ENCODE measurements around the gene HPF1.
"Not testable (repeated sequence)": the region's sequence is repeated elsewhere in the genome, so short reads cannot be mapped to it uniquely, and the experiment has no call there.

HPF1 gene

DNA sequence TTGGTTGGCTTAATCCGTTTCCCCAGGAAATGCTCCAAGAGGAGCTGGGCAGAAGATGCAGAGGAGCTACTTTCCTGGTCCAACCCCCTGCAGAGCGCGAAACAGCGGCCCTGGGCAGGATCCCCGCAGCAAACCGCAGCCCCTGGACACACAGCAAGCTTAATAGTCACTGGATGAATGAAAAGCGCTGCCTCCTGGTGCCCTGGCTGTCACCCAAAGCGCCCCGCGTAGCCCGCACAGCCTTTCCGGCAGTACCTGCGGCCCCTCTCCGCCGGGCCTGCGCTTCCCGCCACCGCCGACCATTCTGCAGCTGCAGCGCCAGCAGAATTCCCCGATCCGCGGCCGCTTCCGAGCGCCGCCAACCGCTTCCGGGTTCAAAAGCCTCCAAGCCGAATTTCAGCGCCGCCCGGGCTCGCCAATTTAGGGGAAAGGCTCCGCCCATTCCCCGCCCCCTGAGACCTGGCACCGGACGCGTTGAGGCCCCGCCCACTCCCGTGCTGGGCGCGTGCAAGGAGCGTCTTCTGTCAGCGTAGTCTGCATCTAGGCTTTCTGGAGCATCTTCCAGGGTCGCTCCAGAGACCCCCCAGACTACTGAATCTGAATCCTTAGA is at the start of gene HPF1:
HPF1 (minus strand) TSS at position 370 of the 610 bp plus-strand sequence; CDS start at position 303, 67 bp downstream.
- DNase-seq: peak; percentile 94

DNA sequence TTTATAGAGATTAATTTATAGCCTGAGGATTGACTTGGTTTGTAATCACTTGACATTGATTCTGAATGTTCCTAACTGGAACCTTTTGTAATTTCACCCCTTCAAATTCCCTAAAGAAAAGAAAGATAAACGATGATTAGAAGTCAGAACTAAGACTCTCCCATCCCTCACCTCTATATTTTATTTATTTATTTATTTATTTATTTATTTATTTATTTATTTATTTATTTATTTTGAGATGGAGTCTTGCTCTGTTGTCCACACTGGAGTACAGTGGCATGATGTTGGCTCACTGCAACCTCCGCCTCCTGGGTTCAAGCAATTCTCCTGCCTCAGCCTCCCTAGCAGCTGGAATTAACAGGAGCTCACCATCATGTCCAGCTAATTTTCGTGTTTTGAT is 49.0 kb upstream of the HPF1 start:
- DNase-seq: not testable (repeated sequence)

DNA sequence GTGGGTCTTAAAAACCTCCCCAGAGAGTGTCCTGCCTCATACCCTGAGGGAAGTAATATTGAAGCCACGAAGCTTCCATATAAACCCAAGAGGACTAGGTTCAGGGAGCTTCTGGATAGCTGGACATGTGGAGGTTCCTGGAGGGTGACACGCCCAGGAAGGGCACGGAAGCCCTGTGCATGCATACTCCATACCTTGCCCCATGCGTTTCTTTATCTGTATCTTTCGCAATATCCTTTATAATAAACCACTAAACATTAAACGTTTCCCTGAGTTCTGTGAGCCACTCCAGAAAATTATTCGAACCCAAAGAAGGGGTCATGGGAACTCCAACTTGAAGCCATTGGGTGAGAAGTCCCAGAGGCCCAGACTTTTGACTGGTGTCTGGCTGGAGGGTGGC is 45.7 kb upstream of the HPF1 start:
- no peak for DNase-seq

DNA sequence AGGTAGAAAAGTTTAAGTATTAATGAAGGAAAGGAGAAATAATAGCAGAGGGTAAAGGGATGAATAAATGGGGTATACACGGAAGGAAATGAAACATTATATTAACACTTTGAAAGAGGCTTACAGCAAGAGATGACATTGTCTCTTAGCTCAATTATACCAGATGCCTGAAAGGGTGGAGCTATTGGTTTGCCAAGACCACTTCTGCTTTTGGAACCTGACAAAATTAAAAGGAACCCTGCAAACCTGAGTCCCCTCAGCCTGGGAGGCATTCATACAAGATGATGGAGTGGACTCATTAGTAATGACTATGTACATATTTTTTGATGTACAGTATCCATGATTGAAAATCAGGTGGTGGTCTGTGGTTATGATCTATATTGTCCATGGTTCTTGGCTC is 45.1 kb upstream of the HPF1 start:
- no peak for DNase-seq

DNA sequence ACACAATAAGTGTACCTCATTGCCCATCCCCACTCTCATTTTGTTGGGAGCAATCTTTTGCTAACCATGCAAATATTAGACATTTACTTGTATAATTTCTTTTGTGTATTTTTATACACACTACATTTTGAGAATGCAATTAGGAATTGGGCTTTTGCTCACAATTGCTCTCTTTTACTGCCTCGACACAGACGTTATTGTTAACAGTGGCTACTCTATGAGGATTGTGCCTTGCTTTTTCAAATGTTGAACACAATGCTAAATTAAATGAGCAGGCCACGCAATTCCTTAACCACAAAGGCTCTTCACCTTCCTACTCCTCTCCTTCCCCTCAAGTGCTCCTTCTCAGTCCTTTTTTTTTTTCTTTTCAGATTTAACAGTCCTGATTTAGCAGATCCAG is 42.8 kb upstream of the HPF1 start:
- DNase-seq: no peak

DNA sequence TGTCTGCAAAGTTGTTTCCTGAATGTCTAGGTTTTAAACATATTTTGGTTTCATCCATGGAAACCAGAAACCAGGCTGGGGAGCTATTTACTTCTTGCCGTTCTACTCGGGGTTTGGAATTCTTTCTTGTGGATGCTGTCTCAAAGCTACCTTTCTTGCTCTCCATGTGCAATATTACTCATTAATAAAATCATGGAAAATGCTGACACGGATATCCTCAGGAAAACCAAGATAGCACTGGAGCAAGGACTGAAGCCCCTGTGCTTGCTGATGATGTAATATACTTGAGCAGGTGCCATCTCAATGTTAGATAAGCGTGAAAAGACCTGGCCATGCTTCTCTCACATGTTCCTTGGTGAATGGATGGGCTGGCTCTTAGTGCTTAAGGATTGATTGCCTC is 41.5 kb upstream of the HPF1 start:
- no peak for DNase-seq

DNA sequence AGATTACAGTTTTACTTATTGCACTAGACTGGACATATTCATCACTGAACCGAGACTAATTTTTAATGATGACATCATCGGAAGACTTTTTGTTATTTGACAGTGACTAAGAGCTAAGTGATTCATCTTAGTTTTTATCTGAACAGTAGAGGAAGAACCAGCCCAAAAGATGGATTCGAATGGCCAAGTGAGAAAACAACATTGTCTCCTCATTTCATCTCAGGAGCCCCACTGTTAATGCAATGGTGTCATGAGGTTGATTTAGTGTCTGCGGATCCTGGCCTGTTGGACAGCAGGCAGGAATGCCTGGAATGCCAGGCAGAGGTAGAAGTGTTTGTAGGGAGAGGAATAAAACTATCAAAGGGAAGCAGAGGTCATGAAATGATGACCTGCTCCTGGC is 37.8 kb upstream of the HPF1 start:
- no peak for DNase-seq

DNA sequence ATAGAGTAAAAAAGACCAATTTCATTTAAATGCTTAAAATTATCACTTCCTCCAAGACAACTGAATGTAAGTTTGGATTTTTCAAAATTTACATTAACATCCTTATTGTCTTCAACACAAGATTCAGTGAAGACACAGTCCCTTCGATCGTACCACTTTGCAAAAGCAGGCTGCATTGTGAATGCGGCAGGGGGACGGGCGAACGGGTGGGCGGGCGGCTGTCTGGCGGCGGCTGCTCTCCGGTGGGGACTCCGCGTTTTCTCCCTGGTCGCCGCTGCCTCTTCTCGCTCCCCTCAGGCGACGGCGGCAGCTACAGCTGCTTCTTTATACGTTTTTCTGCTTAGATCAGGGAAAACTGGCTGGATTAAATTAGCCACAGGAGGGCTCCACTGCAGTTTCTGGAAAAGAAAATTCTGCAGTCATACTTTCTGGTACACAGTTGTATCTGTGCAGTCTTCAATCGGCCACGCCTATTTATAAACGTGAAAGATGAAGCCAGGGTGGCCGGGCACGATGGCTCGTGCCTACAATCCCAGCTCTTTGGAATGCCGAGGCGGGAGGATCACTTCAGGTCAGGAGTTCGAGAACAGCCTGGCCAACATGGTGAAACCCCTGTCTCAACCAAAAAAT is 33.9 kb upstream of the HPF1 start:
- peak; percentile 78 for DNase-seq

DNA sequence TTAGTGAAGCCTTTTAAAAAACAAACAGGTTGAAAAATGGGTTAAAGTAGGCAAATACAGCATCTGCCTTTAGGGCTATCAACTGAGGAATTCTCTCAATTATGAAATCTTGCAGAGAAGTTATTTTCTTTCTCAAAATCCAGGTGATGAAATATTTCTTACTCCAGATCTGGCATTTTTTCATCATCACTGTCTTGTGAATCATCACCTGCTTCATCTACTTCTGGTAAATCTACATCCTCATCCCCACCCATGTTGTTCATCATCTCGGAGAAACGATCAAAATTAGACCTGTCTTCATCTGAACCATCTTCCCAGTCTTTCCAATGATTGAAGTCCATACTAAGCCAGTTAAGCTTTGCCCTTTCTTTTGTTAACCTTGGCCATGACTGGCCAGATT is 33.3 kb upstream of the HPF1 start:
- no peak for DNase-seq

DNA sequence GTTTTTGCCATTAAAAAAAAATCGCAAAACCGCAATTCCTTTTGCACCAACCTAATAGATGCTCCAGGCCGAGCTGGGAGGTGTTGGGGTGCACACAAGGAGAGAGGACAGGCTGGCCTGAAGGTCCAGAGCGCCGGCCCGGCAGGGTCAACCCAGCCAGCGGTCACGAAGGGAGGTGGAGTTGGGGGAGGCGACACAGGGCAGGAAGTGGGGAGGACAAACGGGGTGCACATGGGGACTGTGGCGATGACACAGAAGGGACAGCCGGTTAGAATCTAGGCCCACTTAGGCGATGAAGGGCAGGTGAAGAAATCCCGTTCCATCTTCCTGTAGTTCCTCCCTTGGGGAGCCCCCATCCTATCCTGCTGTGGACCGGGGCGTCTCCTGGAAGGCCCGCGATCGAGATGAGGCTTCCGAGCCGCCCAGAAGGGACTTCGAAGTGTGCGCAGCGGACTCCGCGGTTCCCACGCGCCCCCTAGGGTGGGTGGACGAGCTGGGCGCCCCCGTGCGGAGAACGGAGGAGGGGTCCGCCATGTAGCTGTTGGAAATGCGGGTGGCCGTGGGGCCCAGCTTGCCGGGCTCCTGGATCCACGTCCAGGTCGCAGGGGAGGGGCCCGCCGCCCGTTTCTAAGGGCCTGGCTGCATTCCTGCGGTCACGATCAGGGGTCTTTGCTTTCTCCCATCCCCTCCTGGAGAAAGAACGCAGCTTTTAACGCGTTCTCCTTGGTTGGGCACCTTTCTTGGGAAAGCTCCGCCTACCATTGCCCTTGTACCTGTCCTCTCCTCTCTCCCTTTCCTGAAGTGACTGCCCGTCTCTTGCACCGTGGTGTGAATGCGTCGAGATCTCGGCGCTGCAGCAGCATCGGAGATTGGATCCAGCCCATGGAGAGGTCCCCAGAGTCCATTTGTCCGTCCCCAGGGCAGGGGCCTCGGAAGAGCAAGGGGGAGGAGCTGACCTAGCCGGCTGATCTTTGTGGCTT is 17.0 kb upstream of the HPF1 start:
- no peak for DNase-seq

DNA sequence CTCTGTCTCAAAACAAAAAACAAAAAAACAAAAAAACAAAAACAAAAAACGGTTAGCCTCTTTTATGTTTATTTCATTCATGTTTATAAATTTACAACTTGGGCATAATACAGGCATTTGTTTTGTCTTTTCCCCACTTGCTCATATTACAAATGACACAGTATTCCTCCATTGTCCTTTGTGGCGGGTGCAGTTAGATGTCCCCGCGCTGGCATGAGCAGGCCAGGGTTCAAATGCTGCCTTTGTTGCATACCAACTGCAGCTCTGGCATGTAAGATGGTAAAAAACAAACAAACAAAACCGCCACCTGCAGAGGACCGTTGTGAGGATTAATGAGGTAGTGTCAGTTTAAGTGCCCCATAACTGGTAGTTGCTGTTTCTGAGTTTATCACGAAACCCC is 16.1 kb upstream of the HPF1 start:
- no peak for DNase-seq

DNA sequence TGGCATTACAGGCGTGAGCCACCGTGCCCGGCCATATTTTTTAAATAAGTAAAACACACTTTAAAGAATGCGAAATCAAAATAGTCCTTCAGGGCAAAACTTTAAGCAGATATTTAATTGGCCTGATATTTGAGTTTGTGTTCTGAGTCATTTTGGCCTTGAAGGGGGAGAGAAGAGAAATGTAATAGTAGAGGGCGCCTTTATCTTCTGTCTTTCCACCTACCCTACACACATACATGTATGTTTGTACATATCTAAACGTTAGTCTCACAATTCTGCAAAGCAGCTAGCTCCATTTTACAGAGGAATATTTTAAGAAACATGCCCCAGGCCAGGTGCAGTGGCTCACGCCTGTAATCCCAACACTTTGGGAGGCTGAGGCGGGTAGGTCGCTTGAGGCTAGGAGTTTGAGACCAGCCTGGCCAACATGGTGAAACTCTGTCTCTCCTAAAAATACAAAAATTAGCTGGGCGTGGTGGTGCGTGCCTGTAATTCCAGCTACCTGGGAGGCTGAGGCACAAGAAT is 13.9 kb upstream of the HPF1 start:
- DNase-seq: not testable (repeated sequence)

DNA sequence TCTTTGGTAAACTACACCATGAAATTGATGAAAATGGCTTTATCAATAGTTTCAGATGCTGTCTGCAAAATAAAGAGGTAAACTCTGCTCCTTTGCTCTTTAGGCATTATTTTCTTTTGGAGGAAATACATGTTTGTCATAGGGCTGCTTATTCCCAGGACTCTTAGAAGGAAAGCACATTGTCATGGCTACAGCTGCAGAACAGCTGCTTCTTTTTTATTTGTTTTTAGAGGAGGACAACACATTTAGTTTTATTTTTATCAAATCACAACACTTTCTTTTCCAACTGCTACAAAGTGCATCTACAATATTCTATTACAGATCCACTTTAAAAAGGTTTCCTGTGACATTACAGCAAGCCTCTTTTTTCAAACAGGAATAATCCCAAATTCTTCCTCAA is 12.7 kb upstream of the HPF1 start:
- no peak for DNase-seq

DNA sequence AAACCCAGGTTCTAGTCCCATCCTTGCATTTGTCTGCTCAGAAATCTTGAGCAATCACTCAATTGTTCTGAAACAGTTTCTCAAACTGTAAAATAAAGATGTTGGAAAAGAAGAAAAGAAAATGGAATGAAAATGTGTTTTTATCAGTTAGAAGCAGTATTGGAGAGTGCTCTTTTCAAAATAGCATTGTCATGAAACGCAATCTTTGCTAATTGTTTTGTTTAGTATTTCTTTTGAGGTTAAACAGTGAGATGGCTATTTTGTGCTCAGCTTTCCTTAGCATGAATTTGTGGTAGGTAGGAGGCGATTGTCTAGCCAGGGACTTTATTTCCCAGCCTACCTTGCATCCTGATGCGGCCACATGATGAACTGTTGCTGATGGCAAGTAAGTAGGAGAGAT is 10.6 kb upstream of the HPF1 start:
- DNase-seq: no peak

DNA sequence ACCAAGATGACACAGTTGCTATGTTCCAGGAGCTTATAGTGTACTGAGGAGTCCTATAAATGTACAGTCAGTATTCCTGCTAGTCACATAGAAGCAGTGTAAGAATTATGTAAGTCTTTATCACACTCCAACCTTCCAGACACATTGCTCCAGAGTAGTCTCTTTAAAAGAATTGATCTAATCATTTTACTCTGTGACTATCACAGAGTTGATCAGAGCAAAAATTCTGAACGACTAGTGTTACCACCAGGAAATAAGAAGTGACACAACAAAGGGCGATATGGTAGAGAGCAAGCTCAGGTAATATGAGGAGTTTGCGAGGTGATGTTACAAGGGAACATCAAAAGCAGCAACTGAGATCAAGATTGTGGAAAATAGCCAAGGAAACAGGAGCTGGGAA is 9.0 kb upstream of the HPF1 start:
- no peak for DNase-seq

DNA sequence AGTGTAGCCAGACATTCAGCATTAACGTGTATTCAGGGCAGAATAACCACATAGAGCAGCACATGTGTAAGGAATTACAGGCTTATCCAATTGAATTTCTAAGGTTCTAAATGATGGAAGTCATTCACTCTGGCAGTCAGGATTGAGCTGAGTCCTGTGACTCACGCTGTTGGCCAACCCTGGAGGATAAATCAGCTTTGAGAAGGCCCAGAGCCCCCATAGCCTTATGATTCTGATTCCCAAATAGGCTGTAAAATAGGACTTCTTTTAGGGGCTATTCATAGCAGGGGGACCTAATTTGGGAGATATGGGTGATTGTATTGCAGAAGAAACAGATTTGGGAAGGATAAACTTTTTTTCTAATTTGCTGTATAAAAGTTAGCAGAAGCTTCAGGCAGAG is 8.1 kb upstream of the HPF1 start:
- DNase-seq: no peak

DNA sequence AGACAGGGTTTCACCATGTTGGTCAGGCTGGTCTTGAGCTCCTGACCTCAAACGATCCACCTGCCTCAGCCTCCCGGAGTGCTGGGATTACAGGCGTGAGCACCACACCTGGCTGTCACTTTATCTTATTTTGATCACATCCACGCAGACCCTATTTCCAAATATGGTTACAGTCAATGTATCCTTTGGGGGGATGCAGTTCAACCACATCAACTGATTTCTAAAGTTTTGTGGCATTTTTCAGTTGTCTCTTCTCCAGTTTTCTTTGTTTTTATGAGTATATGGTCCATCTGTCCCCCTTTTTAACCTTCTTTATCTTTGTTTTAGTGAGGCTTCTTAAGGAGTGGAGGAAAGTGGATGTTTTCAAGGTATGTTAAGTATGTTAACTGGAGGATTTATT is 4.1 kb upstream of the HPF1 start:
- DNase-seq: no peak

DNA sequence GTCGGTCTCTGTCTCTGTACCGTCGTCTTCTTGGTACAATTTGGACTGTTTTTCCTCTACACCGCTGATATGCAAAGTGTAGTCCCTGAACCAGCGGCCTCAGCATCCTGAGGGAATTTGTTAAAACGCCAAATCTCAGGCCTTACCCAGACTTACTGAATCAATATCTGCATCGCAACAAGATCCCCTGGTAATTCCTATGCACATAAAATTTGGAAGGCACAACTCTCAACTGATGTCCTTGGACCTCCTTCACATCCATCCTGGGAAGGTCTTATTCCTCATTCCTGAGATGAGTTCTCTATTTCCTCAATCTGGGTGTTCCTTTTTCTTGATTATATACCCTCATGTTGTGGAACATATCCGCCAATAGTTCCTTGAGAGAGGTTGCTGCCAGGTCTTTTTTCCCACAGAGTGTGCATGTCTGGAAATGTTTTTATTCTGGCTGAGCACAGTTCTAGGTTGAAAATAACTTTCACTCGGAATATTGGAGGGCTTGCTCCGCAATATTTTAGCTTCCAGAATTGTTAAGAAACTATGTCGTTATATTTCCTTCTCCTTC is 738 bp upstream of the HPF1 start:
- DNase-seq: no peak

DNA sequence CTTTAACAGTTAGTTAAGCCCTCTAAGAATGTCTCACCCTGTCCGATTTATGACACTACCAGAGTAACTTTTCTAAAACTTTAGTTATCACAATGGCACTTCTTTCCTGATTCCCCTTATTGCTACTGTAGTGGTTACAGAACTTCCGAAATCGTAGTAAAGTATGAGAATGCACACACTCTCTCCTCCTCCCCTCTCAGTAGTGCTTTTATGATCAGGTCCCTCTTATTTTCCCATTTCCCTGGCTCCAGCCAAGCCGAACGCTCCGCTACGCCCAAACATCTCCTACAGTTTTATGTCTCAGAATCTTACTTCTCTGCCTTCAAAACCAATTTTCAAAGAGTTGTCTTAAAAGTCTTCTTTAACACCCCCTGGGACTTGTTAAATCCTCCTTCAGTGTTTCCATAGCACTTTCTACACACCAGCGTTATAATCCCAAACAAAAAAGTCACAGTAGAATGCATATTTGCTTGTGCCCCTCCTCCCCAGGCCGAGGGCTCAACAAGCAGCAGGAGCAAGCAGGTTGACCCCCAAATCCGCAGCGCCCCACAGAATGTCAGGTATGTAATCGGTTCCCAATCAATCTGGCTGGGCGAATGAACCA is 671 bp downstream of the HPF1 start:
- peak; percentile 17 for DNase-seq

DNA sequence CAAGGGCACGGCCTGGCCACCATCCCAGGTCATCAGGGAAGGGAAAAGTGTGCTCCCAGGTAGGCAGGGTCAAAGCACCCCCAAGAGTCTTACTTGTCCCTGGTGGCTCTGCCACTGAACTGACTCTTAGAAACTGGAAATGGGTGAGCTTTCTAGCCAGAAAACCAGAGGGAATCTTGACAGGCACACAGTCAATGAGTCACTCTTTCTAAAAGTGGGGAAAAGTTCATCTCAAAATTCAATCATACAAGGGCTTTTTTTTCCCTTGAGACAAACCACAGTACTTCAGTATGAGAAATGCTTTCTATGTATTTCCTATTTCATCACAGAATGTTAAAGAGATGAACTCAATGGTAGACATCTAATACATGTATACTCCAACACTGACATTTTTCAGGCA is 12.5 kb downstream of the HPF1 start:
- no peak for DNase-seq

DNA sequence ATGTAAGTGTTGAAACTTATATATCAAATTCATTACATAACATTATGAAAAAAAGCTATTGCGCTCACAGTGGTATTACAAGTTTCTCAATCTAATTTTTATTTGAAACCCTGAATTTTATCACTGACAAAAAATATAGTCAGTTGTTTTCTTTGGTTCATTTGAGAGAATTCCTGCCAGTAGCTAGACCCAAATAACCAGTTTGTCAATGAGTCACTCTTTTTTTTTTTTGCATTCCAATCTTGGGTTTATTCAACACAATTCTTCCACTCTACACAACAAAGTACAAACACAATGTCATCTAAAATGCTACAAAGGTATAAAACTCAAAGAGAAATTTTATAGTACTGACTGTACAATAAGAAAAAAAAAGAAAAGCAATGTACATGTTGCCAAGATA is 13.1 kb downstream of the HPF1 start:
- no peak for DNase-seq

DNA sequence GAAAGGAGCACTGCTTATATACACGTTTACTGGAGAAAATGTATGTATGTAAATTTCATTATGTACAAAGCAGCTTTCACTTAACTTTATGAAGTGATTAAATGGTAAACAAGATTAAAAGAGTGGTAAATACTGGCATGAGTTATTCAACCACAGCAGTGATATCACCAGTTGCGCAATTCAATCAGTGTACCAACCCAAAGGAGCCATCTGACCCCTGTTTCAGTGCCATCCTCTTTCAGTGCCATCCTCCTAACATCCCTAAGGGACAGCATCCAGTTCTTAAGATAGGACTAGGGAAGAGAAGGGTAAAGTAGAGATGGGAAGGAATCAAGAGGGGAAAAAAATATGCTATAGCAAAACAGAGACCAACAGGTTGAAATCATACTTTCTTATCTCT is 16.2 kb downstream of the HPF1 start:
- DNase-seq: no peak

DNA sequence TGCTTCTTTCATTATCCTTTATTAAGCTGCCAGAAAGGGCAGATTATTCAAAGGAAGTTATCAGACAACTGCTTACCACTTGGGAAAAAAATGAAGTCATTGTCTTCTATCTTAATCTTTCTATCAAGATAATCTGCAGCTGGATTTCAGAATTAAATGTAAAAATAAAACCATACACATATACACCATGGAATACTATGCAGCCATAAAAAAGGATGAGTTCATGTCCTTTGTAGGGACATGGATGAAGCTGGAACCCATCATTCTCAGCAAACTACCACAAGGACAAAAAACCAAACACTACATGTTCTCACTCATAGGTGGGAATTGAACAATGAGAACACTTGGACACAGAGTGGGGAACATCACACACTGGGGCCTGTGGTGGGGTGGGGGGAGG is 19.1 kb downstream of the HPF1 start:
- DNase-seq: not testable (repeated sequence)

Data from NCI-H69 (cell line).